ACHN (cell line): ENCODE results near the gene MYO16.
"Not testable (repeated sequence)": the region's sequence is repeated elsewhere in the genome, so short reads cannot be mapped to it uniquely, and the experiment has no call there.

ENCODE experiments used
- DNase-seq: peaks from one replicate; pipeline ENCODE4 v3.0.0-alpha.2; 2015
- in situ Hi-C: cut with HindIII; loops from 2 replicates; pipeline ENCODE4 v1.10.0; 2017; ENCODE audit warnings: low sequenced_read_pairs, low pct_ligation_motif_present, low pct_unique_long_range_greater_than_20kb

The MYO16 gene

GRCh38 chr13:109208522-109208921 is 579.1 kb downstream of the MYO16 start:
- in situ Hi-C loops = no loop called here
- no peak for DNase-seq

DNA sequence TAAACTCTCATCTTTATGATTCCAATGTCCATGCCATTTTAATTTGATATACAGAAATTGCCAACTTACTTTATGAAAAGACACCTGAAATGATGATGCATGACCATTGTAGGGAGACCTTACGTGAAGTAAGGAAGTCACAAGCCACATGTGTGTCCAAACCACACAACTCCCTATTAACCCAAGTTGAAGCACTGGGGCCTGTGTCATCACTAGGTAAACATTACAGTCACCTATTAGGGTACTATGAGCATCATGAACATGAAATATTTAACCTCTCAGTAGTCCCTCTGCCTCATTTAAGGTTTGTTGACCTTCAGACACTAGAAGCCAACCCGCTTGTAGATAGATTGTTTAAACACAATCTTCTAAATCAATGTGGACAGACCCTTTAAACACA is 580.1 kb downstream of the MYO16 start:
- in situ Hi-C loops = no loop called here
- DNase-seq = no peak

DNA sequence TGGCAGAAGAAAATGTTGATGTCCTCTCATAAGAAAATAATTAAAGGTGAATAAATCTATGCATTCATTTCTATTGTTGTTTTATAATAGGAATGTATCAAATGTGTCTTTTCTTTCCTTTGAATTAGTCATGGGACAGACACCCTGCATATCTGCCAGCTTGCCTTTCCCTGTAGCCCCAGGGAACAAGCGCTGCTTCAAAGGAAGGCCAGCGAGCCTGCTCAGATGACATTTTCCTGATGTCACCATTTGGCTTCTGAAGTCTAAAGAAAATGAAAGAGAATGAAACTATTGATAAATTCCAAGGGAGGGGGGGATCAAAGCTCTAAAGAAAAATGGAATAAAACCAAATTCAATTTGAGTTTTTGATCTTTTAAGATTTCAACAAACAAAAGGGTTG is 582.2 kb downstream of the MYO16 start:
- in situ Hi-C loops = no loop called here
- DNase-seq = no peak

GRCh38 chr13:109212650-109213049 is 583.2 kb downstream of the MYO16 start:
- in situ Hi-C loops = no loop called here
- DNase-seq = no peak

DNA sequence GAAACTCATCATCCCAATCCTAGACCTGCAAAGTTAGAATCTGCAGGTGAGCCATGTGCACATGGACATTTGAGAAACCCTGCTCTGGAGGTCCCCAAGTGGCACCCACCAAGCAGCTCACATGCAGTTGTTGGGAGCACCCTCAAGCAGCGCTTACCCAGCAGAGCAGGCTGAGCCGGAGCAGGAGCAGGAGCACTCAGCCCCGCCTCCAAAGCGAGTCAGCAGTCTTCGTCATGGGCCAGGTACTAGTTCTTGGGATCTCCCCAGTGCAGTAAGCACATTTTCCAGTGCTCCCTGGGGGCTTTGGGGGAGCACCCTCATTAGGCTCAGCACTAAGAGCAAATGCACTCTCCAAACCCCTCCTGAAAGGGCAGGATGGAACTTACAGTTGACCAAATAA is 584.3 kb downstream of the MYO16 start:
- no peak for DNase-seq
- in situ Hi-C loops = no loop called here

- in situ Hi-C loops = no loop called here
- no peak for DNase-seq
Measured at GRCh38 chr13:109214393-109214792, 585.0 kb downstream of the MYO16 start.

GRCh38 chr13:109215377-109215776 is 586.0 kb downstream of the MYO16 start:
- no peak for DNase-seq

DNA sequence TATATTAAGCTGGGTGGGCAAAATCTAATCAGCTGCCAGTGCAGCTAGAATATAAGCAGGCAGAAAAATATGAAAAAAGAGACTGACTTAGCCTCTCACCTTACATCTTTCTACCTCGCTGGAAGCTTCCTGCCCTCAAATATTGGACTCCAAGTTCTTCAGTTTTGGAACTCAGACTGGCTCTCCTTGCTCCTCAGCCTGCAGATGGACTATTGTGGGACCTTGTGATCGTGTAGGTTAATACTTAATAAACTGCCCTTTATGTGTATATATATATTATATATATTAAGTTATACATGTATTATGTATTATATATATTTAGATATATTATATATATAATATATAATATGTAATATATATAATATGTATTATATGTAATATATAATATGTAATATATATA is 588.1 kb downstream of the MYO16 start:
- DNase-seq, in situ Hi-C loops: not testable (repeated sequence)

More at GRCh38 chr13:109215377-109215776, 586.0 kb downstream of the MYO16 start:
- in situ Hi-C loops = no loop called here

GRCh38 chr13:109220631-109221030 is 591.2 kb downstream of the MYO16 start:
- in situ Hi-C loops = no loop called here
- no peak for DNase-seq

DNA sequence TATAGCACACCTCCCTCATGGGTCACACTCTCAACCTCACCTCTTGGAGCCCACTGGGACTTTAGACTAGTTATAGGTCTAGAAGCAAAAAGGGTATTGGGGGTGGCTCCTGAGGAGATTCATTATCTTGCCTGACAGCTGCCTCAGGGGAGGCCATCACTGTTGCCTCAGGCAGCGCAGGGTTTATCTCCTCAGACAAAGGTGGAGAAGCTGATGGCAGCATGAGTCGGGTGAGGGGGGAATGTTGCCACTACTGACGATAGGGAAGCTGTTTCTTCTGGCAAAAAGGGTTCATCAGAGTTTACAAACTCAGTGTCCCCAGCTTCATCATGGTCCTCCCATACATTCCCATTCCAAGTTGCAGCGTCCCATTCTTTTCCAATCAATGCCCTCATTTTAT is 594.6 kb downstream of the MYO16 start:
- DNase-seq = no peak
- in situ Hi-C loops = no loop called here

DNA sequence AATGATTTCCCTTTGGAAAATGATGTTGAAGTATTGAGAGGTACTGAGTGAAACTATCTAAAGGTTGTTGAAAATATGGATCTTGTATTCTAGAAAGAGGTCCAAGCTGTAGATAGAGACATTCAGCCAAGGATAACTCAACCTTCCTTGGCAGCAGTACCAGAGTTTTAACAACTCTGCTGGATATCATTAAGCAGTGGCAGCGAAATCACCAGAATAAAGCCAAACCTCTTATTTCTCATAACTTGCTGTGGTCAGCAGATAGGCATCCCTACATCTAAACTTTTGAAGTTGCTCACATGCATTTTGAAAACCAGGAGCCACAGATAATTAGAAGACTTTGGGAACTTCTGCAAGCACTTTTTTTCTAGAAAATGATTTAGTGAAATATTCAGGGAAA is 597.2 kb downstream of the MYO16 start:
- in situ Hi-C loops = no loop called here
- no peak for DNase-seq

- no peak for DNase-seq
- in situ Hi-C loops = no loop called here
Measured at GRCh38 chr13:109227344-109227940, 598.0 kb downstream of the MYO16 start.

DNA sequence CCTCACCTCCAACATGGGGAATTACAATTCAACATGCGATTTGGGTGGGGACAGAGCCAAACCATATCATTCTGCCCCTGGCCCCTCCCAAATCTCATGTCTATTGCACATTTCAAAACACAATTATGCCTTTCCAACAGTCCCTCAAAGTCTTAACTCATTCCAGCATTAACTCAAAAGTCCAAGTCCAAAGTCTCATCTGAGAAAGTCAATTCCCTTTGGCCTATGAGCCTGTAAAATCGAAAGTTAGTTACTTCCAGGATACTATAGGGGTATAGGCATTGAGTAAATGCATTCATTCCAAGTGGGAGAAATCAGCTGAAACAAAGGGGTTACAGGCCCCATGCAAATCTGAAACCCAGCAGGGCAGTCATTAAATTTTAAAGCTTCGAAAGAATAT is 598.8 kb downstream of the MYO16 start:
- no peak for DNase-seq
- in situ Hi-C loops = no loop called here

- no peak for DNase-seq
- in situ Hi-C loops = no loop called here
Measured at GRCh38 chr13:109231888-109232287, 602.5 kb downstream of the MYO16 start.

DNA sequence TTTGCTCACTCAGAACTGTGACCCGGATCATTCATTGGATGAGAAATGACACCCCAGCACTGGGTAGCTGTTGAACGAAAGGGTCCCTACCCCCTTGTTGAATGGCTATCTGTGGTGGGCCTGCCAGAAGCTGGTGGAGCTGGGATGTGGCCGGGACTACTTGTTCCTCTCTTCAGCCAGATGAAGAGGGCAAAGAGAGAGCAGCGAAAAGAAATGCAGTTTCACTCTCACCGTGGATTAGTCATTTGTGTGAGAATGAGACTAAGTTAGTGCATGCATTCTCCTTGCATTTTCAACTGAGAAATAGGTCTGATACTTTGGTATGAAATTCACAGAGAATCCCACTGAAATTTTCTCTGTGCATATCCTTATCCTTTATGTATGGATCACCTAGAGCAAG is 603.9 kb downstream of the MYO16 start:
- no peak for DNase-seq
- in situ Hi-C loops = no loop called here

GRCh38 chr13:109235901-109236300 is 606.5 kb downstream of the MYO16 start:
- in situ Hi-C loops = no loop called here
- no peak for DNase-seq

GRCh38 chr13:109241160-109241559 is 611.7 kb downstream of the MYO16 start:
- in situ Hi-C loops = no loop called here
- DNase-seq = no peak

DNA sequence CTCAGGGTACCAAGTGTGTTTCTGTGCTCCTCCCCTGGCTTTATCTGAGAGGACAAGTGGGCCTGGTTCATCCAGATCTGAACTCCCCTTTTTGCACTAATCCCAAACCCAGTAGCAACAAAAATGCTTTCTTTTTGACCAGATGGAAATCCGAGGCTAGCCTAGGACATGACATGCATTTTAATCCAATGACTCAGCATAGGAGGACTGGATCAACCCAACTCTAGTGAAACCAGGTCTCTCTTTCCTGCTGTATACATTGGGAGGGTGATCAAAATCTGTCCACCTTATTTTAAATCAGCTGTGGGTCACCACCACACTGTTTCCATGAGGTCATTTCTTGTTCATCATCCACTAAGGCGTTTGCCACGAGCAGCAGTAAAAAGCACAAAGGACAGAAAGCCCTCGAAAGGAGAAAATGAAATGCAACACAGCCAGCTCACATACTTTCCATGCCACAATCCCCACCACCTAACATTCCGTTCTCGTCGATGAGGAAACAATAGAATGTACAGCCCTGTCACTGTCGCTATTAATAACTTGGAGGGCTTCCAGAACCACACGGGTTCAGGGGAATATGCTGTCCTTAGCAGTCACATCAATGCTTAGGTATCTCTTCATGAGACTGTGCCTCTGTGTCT is 614.0 kb downstream of the MYO16 start:
- in situ Hi-C loops = no loop called here
- peak; percentile 63 for DNase-seq

- in situ Hi-C loops = no loop called here
- no peak for DNase-seq
Measured at GRCh38 chr13:109244566-109244965, 615.2 kb downstream of the MYO16 start.

- DNase-seq = no peak
- in situ Hi-C loops = no loop called here
Measured at GRCh38 chr13:109246001-109246400, 616.6 kb downstream of the MYO16 start.
